HT-29 (cell line): ENCODE data around the gene B9D2. TPM values are rescaled to one million over a fixed set of nuclear protein-coding genes. Genes with fewer than 3 reads are reported as not detected.
A peak's percentile ranks its signal among the peaks of the same experiment; 100 is the strongest.

Experiments
- DNase-seq: peaks from one replicate; pipeline ENCODE4 v3.0.0-alpha.2; 2015; ENCODE audit warnings: low spot score
- total RNA-seq: library from RNA; depleted of rRNA; stranded (reverse); fragments of >200 nt; shearing (Covaris generic); gene quantifications from 2 replicates; pipeline ENCODE4 v1.2.3, GENCODE V29; 2014

B9D2 gene
- total RNA-seq, 1 experiment from 2014 or later = 26.9 TPM

DNA sequence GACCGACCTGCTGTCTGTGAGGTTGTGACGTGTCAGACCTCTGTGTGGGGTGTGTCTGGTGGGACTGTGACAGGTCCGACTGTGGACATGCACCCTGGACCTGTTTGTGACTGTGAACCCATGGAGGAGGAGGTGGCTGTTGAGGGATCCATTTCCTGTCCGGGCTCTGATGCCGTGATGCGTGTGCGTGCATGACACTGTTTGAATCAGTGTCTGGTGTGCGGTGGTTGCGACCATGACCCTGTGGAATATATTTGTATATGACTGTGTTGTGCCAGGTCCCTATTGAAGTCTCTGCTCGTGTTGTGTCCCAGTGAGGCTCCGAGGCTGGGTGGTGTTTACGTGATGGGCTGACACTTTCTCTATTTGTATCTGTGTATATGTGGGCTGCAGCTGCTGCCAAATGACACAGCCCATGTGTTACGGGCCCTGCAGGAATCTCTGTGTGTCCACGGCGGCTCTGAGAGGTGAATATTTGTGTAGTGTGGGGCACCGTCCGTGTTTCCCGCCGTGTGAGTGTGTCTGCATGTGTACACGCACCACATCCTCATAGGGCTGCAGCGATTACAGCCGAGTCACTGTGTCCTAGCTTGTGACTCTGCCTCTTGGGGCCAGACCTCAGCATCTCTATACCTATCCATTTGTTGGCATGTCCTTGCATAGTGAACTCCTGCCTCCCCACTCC is 35.6 kb downstream of the B9D2 start:
- no peak for DNase-seq

DNA sequence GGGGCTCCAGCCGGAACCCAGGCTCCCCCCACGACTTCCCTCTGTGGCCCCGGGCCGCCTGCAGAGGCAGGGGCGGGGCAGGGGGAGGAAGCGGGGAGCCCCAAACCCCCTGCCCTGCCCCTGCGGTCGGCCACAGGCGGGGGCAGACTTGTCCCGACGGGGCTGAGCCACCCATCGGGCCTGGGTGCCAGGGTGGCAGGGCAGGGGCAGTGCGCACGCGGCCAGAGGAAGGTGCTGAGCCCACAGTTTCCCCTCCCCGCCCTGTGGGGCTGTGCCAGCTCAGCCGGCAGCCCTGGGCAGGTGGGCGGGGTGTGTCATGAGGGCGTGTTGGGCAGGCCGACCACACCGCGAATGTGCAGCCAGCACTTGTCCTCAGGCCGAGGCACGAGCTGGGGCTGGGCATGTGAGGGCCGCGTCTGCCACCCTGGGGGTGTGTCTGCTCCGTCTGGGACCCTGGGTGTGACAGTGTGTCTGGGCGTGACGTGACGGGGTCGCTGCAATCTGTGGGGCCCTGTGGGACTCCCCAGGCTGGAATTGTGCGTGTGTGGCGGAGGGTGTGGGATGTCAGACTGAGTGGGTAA is 36.3 kb downstream of the B9D2 start:
- peak; percentile 85 for DNase-seq

DNA sequence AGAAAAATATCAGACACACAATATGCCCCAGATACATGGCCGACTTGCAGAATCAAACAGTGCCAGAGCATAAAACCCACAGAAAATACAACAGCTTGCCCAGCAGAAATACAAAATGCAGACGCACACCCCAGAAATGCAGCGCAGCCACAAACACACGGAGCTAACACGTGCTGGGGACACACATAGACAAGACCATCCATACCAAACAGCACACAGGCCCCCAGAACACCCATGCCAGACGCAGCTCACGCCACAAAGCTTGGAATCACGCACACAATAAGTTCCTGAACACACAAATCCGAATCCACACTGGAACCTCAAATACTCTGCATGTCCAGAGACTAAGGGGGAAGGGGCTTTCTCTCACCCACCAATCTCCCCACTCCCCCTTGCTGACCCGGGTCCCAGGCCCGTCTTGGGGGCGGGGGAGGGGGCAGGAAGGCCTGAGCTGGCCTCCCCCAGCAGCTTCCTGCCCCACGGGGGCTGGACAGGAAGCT is 36.8 kb downstream of the B9D2 start:
- no peak for DNase-seq

DNA sequence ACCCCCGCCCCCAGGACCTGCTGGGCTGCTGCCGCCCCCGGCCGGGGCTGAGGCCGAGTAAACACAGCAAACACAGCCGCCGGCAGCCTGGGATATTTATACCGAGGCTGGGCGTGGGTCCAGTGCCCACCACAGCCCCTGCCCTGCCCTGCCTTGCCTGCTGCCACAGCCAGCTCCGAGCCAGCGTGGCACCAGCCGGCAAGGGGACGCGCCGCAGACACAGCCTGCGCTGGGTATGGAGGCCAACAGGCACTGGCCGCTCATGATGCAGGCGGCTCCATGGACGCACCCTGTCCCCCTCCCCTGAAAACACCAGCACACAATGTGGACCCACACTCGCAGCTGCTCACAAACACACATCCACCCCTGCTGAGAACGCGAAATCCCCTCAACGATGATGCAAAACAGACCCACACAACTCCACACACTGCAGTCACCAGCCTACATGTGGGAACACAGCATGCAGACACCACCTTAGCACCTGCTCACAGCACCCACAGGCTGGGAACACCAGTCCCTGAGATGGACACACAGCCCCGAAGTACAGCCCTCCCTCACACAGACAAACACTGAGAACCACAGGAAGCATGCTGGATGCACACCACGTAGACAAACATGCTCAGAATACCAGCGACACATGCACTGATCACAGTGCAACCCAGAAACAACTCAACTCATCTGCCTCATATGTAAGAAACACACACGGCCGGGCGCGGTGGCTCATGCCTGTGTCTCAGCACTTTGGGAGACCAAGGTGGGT is 37.8 kb downstream of the B9D2 start:
- DNase-seq = no peak

DNA sequence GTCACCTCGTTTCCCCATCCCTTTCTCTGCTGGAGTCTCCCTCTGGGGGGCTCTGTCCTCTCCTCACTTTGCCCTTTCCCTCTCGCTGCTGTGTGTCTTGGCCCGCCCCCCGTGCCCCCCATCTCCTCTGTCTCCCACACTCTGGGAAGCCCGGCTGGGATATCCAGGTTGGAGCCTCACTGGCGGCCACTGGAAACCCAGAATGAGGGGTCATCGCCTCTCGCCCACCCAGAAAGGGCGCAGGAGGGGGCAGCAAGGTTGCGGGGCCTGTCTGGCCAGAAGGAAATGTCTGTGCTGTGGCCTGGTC is 38.4 kb downstream of the B9D2 start:
- no peak for DNase-seq

DNA sequence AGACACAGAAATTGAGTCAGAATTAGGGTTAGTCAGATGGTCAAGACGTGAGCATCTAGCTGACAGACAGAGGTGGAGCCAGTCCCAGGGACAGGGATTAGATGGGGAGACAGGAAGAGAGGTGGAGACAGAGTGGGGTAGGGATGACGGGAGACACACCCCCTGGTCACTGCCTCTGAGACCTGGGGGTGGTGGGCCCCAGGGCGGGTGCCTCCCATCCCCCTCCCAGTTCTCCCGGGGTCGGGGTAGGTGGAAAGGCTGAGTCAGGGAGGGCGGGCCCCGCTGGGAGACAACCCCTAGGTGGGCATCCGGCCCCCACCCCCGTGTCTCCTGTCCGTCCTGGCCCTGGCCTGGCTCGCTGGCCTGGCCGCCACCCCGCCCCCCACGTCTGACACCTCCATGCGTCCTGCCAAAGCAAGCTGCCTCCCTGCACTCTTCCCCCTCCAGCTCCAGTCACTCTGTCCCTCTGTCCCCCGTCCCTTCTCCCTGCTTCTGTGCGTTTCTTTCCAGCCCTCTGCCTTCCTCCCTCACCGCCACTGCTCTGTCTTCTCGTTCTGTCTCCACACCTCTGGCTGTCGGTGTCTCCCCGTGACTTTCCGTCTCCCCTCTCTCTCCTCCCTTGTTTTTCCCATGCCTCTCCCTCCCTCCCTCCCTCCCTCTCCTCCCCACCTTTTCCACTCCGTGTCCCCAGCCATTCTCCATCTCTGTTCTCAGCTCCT is 38.9 kb downstream of the B9D2 start:
- peak; percentile 49 for DNase-seq

DNA sequence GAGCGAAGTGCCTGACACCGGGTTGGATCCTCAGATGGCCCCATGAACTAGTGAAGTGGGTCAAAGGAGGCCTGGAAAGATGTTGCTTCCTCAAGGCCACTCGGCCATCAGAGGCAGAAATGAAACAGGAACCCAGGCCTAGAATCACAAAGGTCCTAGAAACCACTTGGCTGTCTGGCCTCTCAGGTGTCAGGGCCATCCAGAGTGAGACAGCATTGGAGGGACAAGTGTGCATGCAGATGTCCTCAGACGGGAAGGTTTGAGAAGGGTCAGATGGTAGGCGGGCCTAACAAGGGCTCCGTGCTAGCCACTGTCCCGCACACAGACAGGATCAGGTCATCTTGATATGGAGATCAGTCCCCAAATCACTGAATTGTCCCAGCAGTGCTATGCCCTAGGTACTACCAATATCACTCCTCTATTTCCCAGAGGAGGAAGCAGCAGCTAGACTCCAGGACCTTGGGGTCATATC is 39.7 kb downstream of the B9D2 start:
- DNase-seq = no peak

DNA sequence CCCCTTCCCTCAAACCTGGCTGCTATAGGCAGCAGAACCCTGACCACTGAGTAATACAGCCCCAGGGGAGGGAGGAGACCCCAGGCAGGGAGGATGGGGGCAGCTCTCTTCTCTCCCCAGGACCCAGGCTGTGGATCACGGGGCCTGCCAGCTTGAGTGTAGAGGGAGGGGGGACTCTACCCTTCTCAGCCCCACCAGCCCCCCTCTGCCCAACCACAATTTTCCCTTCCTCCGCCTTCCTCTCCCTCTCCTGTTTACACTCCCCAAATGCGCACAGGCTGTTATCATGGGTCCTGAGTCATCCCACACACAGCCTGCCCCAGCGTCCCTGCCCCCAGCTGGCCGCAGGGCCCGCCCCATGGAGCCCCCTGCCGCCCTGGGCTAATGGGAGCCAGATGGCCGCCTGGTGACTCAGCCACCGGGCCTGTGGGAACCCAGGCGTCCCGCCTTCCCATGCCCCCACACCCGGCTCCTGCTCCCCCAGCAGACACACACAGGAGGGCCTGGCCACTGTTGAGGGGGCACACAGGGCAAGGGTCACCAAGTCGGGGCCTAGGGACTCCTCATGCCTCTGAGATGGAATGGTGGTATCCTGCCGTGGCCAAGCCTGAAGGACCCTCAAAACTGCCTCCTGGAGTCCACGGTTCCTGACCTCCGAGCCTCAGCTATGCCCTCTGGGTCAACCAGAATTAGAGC is 40.4 kb downstream of the B9D2 start:
- no peak for DNase-seq

DNA sequence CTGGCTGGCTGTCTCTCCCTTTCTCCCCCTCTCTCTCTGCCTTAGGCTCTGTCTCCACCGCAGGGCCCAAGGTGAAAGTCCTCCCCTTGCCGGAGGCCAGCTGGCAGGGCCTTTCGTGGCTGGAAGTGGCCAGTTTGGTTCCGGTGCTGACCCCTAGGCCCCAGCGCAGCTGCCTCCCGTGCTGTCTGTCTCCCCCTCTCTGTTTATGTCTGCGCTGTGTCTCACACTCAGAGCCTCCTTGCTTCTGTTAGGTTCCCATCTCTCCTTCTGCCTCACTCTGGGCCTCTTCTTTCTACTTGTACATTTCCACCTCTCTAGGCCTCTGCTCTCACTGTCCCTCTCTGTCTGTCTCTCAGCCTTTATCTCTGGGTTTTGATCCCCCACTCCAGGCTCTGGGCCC is 40.9 kb downstream of the B9D2 start:
- no peak for DNase-seq

DNA sequence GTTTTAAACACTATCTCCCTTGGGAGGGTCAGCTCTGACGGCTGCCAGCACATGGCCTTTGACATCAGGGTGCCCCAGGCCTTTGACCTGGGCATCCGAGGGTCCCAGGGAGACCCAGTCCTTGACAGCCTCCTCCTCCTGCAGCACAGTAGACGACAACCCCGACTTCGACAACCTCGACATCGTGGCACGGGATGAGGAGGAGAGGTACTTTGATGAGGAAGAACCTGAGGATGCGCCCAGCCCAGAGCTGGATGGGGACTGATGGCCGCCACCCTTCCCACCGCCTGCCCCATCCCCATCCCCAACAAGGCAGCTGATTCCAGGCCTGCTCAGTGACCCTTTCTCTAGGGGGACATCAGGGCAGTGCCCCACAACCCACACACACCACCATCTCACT is 41.5 kb downstream of the B9D2 start:
- DNase-seq = no peak

DNA sequence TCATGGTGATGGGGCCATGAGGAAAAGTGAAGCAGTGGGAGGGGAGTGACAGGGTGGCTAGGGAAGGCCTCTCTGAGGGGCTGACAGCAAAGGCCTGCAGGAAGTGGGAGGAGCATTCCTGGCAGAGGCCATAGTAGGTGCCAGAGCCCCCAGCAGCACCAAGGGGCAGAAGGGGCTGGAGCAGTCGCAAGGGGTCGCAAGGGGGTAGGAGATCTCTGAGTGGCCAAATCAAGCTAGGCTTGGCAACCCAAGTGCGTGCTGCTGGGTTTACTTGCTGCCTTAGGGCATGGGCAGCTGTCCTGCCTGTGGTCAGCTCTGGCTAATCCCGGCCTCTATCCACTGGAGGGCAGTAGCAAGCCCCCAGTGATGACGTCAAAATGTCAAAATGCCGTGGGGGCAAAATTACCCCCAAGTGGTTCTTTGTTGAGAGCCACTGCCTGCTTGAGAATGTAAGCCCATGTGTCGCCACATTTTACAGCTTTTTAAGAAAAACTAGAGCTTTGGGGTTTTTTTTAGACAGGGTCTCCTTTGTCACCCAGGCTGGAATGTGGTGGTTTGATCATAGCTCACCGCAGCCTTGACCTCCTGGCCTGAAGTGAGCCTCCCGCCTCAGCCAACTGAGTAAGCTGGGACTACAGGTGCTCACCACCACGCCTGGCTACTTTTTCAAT is 42.2 kb downstream of the B9D2 start:
- DNase-seq = peak; percentile 64

DNA sequence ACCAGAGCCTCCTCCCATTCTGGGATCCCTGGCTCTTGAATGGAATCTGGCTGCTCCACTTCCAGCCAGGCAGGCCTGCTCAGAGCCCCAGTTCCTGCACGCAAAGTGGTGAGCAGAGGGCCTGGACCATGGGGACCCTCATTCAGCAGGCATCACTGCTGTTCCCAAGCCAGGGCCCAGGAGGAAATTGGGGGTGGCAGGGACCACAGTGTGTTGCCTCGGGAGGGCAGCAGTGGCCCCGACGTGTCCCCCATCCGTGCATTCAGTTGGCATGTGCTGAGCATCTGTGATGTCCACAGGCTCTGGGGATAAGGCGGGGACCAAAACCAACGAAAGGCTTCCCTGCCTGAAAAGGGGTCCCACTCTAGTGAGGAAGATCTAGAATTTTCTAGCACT is 42.7 kb downstream of the B9D2 start:
- DNase-seq = no peak

DNA sequence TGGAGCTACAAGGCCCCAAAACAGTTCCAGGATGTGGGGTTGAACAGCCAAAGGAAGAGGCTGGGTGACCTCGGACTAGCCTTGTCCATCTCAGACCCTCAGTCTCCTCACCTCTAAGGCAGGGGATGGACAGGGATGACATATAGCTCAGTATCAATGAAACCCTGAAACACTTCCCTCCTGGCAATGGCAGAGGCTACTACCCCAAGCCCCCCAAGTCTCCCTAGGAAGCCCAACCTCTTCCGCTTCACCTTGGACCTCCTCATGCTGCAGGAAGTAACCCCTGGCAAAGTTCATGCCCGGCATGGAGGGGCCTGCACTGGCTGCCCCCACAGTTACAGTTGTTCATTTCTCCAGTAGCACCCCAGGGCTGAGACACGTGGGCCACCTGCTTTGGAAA is 43.4 kb downstream of the B9D2 start:
- no peak for DNase-seq

DNA sequence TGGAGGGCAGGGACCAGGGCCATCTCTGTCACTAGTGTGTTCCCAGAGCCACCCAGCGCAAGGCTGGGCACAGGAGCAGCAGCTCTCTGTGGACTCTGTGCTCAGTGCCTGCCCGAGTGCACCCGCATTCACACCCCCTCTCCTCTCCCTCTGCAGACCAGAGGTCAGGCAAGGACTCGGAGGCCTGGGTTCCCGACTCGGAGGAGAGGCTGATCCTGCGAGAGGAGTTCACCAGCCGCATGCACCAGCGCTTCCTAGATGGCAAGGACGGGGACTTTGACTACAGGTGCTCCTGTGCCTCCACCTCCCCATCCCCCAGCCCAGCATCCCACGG is 43.8 kb downstream of the B9D2 start:
- no peak for DNase-seq

DNA sequence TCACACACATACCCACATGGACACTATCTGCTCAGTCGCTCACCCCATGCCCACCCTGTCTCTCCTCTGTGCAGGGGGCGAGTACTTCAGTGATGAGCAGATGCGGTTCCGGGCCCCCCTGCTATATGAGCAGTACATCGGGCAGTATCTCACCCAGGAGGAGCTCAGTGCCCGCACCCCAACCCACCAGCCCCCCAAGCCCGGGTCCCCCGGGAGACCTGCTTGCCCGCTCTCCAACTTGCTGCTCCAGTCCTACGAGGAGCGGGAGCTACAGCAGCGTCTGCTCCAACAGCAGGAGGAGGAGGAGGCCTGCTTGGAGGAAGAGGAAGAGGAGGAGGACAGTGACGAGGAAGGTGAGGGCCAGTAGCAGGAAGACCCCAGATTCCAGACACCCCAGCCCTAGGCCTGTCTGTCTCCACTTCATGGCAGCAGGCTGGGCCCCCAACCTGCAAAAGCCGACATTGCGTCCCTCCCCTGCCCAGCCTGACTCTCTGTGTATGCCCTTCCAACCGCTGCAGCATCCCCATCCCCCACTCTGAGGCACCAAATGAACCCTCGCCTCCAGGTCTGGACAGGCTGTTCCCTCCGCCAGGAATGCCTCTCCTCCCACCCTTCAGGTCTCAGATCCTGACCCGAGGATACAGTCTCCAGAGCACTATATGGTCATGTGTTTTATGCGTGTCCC is 44.3 kb downstream of the B9D2 start:
- no peak for DNase-seq

DNA sequence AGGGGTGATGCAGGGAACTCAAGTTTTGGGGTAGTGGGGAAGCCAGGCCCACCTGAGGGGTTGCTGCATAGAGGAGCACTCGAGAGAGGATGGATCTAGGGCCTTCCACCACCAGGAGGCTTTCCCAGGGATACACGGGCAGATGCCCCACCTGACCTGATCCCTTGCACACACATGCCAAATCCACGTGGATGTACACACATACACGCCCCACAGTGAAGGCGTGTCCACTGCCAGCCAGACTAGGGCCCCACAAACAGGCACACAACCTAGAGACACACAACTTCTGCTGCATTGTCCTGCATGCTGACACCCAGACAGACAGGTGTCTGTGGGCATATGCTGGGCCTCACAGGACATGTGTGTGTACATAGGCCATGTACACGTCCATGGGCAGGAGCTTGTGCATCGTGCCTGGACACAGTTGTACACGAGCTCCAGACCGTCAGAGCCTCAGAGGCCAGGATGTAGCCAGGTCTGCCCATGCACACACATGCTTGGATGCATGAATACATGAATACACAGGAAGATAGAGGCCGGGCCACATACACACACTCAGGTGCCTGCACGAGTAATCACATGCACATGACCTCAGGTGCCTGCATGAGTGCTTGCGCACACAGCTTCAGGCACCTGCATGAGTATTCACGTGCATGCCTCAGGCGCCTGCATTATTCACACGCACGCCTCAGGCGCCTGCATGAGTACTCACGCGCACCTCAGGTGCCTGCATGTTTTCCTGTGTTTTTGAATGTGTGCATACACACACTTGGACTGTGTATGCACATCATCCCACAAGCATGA is 45.1 kb downstream of the B9D2 start:
- DNase-seq = no peak

DNA sequence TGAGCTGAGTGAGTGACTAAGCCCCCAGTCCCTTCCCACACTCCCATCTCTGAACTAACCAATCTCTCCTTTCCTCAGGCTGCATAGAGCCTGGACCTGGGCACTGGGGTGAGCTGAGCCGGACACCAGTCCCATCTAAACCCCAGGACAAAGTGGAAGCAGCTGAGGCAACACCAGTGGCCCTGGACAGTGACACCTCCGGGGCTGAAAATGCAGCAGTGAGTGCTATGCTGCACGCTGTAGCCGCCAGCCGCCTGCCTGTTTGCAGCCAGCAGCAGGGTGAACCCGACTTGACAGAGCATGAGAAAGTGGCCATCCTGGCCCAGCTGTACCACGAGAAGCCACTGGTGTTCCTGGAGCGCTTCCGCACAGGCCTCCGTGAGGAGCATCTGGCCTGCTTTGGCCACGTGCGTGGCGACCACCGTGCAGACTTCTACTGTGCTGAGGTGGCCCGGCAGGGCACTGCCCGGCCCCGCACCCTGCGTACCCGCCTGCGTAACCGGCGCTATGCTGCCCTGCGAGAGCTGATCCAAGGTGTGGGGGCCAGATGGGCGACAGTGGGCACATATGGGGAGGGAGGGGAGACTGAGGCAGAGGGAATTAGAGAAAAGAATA is 47.5 kb downstream of the B9D2 start:
- no peak for DNase-seq

DNA sequence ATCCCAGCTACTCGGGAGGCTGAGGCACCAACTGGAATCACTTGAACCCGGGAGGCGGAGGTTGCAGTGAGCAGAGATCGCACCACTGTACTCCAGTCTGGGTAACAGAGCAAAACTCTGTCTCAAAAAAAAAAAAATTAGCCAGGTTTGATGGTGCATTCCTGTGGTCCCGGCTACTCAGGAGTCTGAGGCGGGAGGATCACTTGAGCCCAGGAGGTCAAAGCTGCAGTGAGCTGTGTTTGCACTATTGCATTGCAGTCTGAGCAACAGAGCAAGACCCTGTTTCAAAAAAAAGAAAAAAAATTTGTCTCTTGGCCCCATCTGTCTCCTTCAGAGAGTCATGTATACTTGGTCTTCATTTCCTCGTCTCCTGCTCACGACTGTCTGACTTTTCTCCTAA is 52.3 kb downstream of the B9D2 start:
- DNase-seq = no peak

DNA sequence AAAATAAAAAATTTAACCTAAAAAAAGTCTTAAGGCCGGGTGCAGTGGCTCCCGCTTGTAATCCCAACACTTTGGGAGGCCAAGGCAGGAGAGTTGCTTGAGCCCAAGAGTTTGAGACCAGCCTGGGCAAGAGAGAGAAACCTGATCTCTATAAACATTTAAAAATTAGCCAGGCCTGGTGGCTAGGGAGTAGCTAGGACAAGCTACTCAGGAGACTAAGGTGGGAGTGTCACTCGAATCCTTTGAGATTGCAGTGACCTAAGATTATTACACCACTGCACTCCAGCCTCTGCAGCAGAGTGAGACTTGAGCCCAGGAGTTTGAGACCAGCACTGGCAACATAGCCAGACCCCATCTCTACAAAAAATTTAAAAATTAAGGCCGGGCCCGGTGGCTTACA is 52.9 kb downstream of the B9D2 start:
- no peak for DNase-seq
